Measurements from ENCODE around the gene HINFP. TPM values are rescaled to one million over a fixed set of nuclear protein-coding genes. Genes with fewer than 3 reads are reported as not detected.

The HINFP gene
- total and polyA plus RNA-seq, 2 of the 4 experiments (the other 2 are of a cell fraction), result 9.1 to 15.3 TPM

DNA sequence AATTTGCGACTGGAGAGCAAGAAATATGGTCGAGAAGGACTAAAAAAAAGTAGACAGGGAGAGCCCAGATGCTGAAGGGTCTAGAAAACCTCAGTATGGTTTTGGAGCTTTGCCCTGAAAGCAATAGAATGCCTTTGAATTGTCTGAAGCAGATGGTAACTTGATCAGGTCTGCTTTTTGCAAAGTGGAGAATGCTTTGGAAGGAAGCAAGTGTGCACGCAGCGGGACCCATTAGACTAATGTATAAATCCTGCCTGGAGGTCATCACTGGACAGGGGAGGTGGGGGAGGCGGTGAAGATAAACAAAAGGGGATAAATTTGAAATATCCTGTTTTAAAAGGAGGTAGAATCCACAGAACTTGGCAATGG is 757 bp upstream of the HINFP start:
- peak; percentile 70 for DNase-seq

More for the DNA sequence above, 757 bp upstream of the HINFP start:
- peak; percentile 12 for ATAC-seq (ENCODE audit: low read depth)
- peak overlapping the region; percentile 86 for H2AK9ac ChIP-seq (replicated peaks; ENCODE audit: low read depth, low read length, poor library complexity)
- H3K27ac ChIP-seq (ENCODE audit: insufficient read depth, low read length), result peak overlapping the region; percentile 60
- H2BK20ac ChIP-seq (ENCODE audit: low read depth, low read length), result no peak overlapping the region
- H3K56ac ChIP-seq (ENCODE audit: extremely low read depth, insufficient read depth, low read length), result peak overlapping the region; percentile 65
- peak overlapping the region; percentile 66 for H2BK5ac ChIP-seq (ENCODE audit: low read depth, low read length, poor library complexity, severe bottlenecking)
- peaks cover 15 to 34% of the 10 kb centered on the region in 2 experiments for H3K79me1 ChIP-seq (ENCODE audit: low read depth in 1 of 2, low read length in 2 of 2)
- peak overlapping the region; percentile 72 for H3K4me2 ChIP-seq (ENCODE audit: low read depth, low read length)
- H2BK120ac ChIP-seq (ENCODE audit: low read depth, low read length), result peak overlapping the region; percentile 21; the same call in 1 of the 2 replicates
- H3K9ac ChIP-seq (ENCODE audit: low read depth, low read length), result peak overlapping the region; percentile 66
- BruUV-seq (replicated peaks), result no TSS peak
- in situ Hi-C loops (cut with MboI; ENCODE audit: low sequenced_read_pairs), result no loop called here
- peak overlapping the region; percentile 99 for H2AFZ ChIP-seq (replicated peaks; ENCODE audit: low read length, poor library complexity)
- H3K4me3 ChIP-seq (ENCODE audit: insufficient read depth, low read depth, low read length), result peak overlapping the region; percentile 43
- TF ChIP-seq RCOR1 (IDR thresholded peaks at IDR 0.05; ENCODE audit: insufficient replicate concordance, low read length) (no peak), NFE2L2 (IDR thresholded peaks at IDR 0.05; ENCODE audit: low read depth, low read length) (no peak), BHLHE40 (IDR thresholded peaks at IDR 0.05; ENCODE audit: low read depth, low read length) (no peak)
- H3K36me3 ChIP-seq (ENCODE audit: control insufficient read depth, insufficient read depth, low read length), result peaks cover 11% of the 10 kb centered on the region
- H3K18ac ChIP-seq (ENCODE audit: low read depth, low read length), result peak overlapping the region; percentile 20
- dilution Hi-C loops (cut with HindIII; ENCODE audit: low sequenced_read_pairs, unreplicated experiment), result no loop called here
- ChIA-PET POLR2A (ENCODE audit: unreplicated experiment) (no interaction called here), CTCF (no interaction called here)
- H2AK5ac ChIP-seq (ENCODE audit: low read depth, low read length), result peak overlapping the region; percentile 69
- peak overlapping the region; percentile 59 for H4K5ac ChIP-seq (ENCODE audit: low read depth, low read length)
- peak overlapping the region; percentile 91 for H3K23ac ChIP-seq (ENCODE audit: low read depth, low read length)
- peak overlapping the region; percentile 6; the same call in 1 of the 3 replicates for H2BK15ac ChIP-seq (ENCODE audit: low read depth, low read length)
- peaks cover 4% of the 10 kb centered on the region for H3K9me1 ChIP-seq (ENCODE audit: insufficient read depth, low read length)
- intact Hi-C loops (cut with micrococcal nuclease), result no loop called here
- 9% methylated on average over 4 of the region's 5 CpGs; no CpG with 5 or more reads in 1 of the 2 experiments for WGBS, 2 experiments (ENCODE audit: extremely low coverage in 2 of 2, insufficient read length in 1 of 2)
- H3K14ac ChIP-seq (replicated peaks; ENCODE audit: low read depth, low read length), result peak overlapping the region; percentile 91
- peaks cover 1% of the 10 kb centered on the region; the same call in 1 of the 2 replicates for H3K4me1 ChIP-seq (ENCODE audit: control insufficient read depth, insufficient read depth, low read length)
- H3K9me3 ChIP-seq (ENCODE audit: control insufficient read depth, insufficient read depth, low read length), result no peaks in the 10 kb centered on the region
- no peaks in the 10 kb centered on the region; the same call in 1 of the 2 replicates for H4K20me1 ChIP-seq (ENCODE audit: insufficient read depth, low read length)
- no peaks in the 10 kb centered on the region for H3K27me3 ChIP-seq (ENCODE audit: control insufficient read depth, insufficient read depth, low read length)
- H3K4ac ChIP-seq (ENCODE audit: low read depth, low read length), result peak overlapping the region; percentile 87
- H4K91ac ChIP-seq (ENCODE audit: insufficient read depth, low read depth, low read length), result peak overlapping the region; percentile 65
- peak overlapping the region; percentile 76 to 98 for H4K8ac ChIP-seq (ENCODE audit: low read depth in 2 of 2, low read length in 2 of 2)

All from IMR-90 (cell line).